ENCODE data around the gene LMAN1L.

GRCh38 chr15:74795966-74796625, 16.5 kb upstream of the LMAN1L start:
- TF ChIP-seq CTCF (IDR thresholded peaks at IDR 0.05; ENCODE audit: borderline replicate concordance, extremely low read depth, low read length, poor library complexity, severe bottlenecking) (no peak), EZH2 (IDR thresholded peaks at IDR 0.05; ENCODE audit: borderline replicate concordance, low read depth, low read length, severe bottlenecking) (no peak)
